Lower leg skin (tissue), 3 donors: ENCODE measurements around the gene MRPL3.

Experiments
- CTCF ChIP-seq, 3 donors: fragments of 450-650 bp; IDR thresholded peaks; one replicate each; pipeline ENCODE4 v1.5.1; 2016; ENCODE audit warnings: antibody characterized with exemption in 3 of 3, mild to moderate bottlenecking in 3 of 3, moderate library complexity in 2 of 3
- POLR2A ChIP-seq, 2 donors: fragments of 450-650 bp; IDR thresholded peaks; one replicate each; pipeline ENCODE4 v1.6.1; 2016 to 2017; ENCODE audit warnings: antibody characterized with exemption in 2 of 2, mild to moderate bottlenecking in 1 of 2, moderate library complexity in 1 of 2

GRCh38 chr3:131494706-131495105 lies 8.1 kb downstream of the MRPL3 start:
- TF ChIP-seq CTCF (IDR thresholded peaks at IDR 0.05) (no peak), POLR2A (IDR thresholded peaks at IDR 0.05) (no peak)
